Measurements from ENCODE around the gene PCP2.
A peak's percentile ranks its signal among the peaks of the same experiment; 100 is the strongest.

Gene PCP2

DNA sequence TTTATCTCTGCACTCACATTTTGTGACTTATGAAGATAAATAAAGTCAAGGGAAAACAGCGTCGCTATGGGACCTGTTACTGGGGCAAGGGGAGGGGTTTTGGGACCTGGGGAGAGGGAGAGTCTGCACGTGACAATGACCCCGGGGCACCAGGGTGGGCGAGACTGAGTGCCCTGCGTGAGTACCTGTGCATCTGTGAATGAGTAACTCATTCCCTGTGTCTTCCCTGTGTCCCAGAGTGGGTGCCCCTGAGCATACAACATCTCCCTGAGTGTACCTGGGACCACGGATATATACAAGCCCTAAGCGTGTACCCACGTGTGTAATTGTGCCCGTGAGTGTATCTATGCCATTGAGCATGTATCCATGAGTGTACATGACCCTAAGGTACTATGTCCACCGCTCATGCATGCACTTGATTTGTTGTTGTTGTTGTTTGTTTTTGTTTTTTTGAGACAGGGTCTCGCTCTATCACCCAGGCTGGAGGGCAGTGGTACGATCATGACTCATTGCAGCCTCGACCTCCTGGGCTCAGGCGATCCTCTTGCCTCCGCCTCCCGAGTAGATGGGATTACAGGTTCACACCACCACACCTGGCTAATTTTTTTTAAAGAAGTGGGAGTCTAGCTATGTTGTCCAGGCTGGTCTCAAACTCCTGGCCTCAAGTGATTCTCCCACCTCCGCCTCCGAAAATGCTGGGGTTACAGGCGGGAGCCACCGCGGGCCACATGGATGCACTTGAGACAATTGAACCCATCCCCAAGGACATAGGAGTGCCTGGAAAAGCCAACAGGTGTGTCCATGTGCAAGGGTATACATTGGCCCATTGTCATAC, 46.5 kb upstream of the PCP2 start:
- TF ChIP-seq, protein P1, sequence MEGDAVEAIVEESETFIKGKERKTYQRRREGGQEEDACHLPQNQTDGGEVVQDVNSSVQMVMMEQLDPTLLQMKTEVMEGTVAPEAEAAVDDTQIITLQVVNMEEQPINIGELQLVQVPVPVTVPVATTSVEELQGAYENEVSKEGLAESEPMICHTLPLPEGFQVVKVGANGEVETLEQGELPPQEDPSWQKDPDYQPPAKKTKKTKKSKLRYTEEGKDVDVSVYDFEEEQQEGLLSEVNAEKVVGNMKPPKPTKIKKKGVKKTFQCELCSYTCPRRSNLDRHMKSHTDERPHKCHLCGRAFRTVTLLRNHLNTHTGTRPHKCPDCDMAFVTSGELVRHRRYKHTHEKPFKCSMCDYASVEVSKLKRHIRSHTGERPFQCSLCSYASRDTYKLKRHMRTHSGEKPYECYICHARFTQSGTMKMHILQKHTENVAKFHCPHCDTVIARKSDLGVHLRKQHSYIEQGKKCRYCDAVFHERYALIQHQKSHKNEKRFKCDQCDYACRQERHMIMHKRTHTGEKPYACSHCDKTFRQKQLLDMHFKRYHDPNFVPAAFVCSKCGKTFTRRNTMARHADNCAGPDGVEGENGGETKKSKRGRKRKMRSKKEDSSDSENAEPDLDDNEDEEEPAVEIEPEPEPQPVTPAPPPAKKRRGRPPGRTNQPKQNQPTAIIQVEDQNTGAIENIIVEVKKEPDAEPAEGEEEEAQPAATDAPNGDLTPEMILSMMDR (IDR thresholded peaks at IDR 0.05; ENCODE audit: low read depth, low read length, missing control alignments) = no peak
- Histone ChIP-seq H3K36me3 (replicated peaks) (peaks cover 19% of the 10 kb centered on the region), H3K4me3 (ENCODE audit: low read depth, low read length) (peak overlapping the region; percentile 37), H3K27ac (no peak overlapping the region), H3K27me3 (replicated peaks) (no peaks in the 10 kb centered on the region)
- no peak for DNase-seq
- in situ Hi-C loops (cut with HindIII; ENCODE audit: low pct_ligation_motif_present, low sequenced_read_pairs) = no loop called here

DNA sequence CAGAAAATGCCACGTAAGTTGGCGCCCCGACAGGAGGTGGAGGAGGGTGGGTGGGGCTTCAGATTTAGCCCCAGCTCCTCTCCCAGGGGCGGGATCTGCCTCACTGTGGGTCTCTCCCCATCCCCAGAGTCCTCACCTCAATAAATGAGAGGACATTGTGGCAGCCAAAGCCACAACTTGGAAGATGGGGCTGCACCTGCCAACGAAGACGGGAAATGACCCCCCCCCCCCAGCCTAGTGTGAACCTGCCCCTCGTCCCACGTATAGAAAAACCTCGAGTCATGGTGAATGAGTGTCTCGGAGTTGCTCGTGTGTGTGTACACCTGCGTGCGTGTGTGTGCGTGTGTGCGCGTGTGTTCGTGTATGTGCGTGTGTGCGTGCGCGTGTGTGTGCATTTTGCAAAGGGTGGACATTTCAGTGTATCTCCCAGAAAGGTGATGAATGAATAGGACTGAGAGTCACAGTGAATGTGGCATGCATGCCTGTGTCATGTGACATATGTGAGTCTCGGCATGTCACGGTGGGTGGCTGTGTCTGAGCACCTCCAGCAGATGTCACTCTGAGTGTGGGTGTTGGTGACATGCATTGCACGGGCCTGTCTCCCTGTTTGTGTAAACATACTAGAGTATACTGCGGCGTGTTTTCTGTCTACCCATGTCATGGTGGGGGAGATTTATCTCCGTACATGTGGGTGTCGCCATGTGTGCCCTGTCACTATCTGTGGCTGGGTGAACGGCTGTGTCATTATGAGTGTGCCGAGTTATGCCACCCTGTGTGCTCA, 45.6 kb upstream of the PCP2 start:
- in situ Hi-C loops (cut with HindIII; ENCODE audit: low pct_ligation_motif_present, low sequenced_read_pairs) = no loop called here
- H3K4me3 ChIP-seq (ENCODE audit: low read depth, low read length) = no peak overlapping the region
- TF ChIP-seq, protein P1 (IDR thresholded peaks at IDR 0.05; ENCODE audit: low read depth, low read length, missing control alignments) = no peak
- DNase-seq = no peak
- peaks cover 19% of the 10 kb centered on the region for H3K36me3 ChIP-seq (replicated peaks)
- no peak overlapping the region for H3K27ac ChIP-seq
- no peaks in the 10 kb centered on the region for H3K27me3 ChIP-seq (replicated peaks)

DNA sequence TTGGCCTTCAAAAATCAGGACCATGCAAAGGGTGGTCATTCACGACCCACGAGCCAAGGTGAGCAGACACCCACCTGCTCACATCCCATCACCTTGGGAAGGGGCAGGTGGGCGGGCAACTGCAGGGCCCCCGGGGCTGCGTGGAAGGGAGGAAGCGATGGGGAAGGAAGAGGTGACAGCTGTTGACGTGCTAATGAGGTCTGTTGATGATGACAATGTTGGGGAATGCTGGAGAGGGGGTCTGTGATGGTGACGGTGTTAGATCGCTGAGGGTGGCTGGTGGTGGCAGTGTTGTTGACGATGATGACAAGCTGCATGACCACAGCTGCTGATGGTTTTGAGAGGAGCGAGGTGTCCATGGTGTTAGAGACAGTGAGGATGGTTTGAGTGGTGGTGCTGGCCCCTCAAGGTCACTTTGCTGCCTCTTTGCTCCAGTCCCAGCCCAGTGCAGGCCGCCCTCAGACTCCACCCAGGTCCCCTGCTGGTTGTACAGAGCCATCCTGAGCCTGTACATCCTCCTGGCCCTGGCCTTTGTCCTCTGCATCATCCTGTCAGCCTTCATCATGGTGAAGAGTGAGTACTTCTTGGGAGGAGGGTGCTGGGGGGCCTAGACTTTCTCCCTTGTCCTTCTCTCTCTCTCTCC, 44.3 kb upstream of the PCP2 start:
- TF ChIP-seq, protein P1 (IDR thresholded peaks at IDR 0.05; ENCODE audit: low read depth, low read length, missing control alignments) = no peak
- Histone ChIP-seq H3K27ac (no peak overlapping the region), H3K4me3 (ENCODE audit: low read depth, low read length) (no peak overlapping the region), H3K27me3 (replicated peaks) (no peaks in the 10 kb centered on the region), H3K36me3 (replicated peaks) (peaks cover 6% of the 10 kb centered on the region)
- in situ Hi-C loops (cut with HindIII; ENCODE audit: low pct_ligation_motif_present, low sequenced_read_pairs) = no loop called here
- no peak for DNase-seq

DNA sequence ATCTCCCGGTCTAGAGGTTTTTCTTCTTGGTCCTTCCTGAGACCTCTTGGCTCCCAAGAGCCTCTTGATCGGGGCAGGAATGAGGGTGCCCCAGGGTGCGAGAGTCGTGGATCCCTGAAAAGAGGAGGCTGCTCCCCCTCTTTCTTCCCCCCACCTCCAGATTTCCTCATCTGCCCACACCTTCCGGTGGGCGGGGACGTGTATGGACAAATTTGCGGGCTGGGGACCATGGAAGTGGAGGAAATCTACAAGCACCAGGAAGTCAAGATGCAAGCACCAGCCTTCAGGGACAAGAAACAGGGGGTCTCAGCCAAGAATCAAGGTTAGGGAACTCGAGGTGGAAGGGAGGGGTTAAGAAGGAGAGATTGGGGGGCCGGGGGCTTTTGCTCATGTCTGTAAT, 43.3 kb upstream of the PCP2 start, which contains the start of gene MCEMP1:
Gene MCEMP1, plus strand, starts transcription at position 237 of the 400 bp plus-strand sequence. Its CDS starts 31 bp downstream, at position 268.
- no peak for DNase-seq

DNA sequence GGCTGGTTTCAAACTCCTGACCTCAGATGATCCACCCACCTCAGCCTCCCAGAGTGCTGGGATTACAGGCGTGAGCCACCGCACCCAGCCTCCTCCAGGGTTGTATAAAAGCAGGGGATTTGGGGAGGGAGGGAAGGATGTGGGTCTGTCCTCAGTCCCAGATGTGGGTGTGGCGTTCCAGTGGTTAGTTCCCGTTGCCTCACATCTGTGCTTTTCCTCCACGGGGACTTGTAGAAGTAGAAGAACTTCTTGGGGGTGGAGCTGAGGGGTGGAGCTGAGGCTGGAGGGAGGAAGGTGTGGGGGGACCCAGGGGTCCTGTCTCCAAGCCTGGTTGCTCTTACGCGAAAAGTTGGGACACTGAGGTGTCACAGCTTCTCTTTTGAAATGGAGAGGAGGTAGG, 42.9 kb upstream of the PCP2 start:
- TF ChIP-seq, protein P1 (IDR thresholded peaks at IDR 0.05; ENCODE audit: low read depth, low read length, missing control alignments) = no peak
- H3K27ac ChIP-seq = no peak overlapping the region
- H3K36me3 ChIP-seq (replicated peaks) = no peaks in the 10 kb centered on the region
- H3K4me3 ChIP-seq (ENCODE audit: low read depth, low read length) = no peak overlapping the region
- H3K27me3 ChIP-seq (replicated peaks) = no peaks in the 10 kb centered on the region
- no peak for DNase-seq
- in situ Hi-C loops (cut with HindIII; ENCODE audit: low pct_ligation_motif_present, low sequenced_read_pairs) = no loop called here

More for the DNA sequence above, 43.3 kb upstream of the PCP2 start, which contains the start of gene MCEMP1:
- TF ChIP-seq, protein P1 (IDR thresholded peaks at IDR 0.05; ENCODE audit: low read depth, low read length, missing control alignments) = no peak
- Histone ChIP-seq H3K36me3 (replicated peaks) (no peaks in the 10 kb centered on the region), H3K4me3 (ENCODE audit: low read depth, low read length) (no peak within 1 kb of the TSS), H3K27me3 (replicated peaks) (no peaks in the 10 kb centered on the region), H3K27ac (no peak within 1 kb of the TSS)
- in situ Hi-C loops (cut with HindIII; ENCODE audit: low pct_ligation_motif_present, low sequenced_read_pairs) = no loop called here

Measured in brain microvascular endothelial cell (primary cell).